Stomach (tissue), 4 donors: ENCODE data around the gene COL4A2.

ENCODE experiments used
- POLR2A ChIP-seq, 4 donors: fragments of 450-650 bp; IDR thresholded peaks; one replicate each; pipeline ENCODE4 v1.6.1; 2016; ENCODE audit warnings: antibody characterized with exemption in 4 of 4, control low read depth in 2 of 4, mild to moderate bottlenecking in 1 of 4, moderate library complexity in 1 of 4
- POLR2AphosphoS5 ChIP-seq, 3 donors: sonication (generic); formaldehyde crosslinking; IDR thresholded peaks; one replicate each; pipeline ENCODE4 v1.6.1; 2016; ENCODE audit warnings: antibody characterized with exemption in 3 of 3
- TF ChIP-seq, protein P1 (sequence below), 7 experiments: fragments of 450-650 bp in 4 of 7; fragments of 200-600 bp in 3 of 7; sonication (generic) in 3 of 7; IDR thresholded peaks; one replicate each; pipeline ENCODE4 v1.5.1; 2016 to 2019; ENCODE audit warnings: antibody characterized with exemption in 7 of 7, control low read depth in 2 of 7, mild to moderate bottlenecking in 1 of 7

DNA sequence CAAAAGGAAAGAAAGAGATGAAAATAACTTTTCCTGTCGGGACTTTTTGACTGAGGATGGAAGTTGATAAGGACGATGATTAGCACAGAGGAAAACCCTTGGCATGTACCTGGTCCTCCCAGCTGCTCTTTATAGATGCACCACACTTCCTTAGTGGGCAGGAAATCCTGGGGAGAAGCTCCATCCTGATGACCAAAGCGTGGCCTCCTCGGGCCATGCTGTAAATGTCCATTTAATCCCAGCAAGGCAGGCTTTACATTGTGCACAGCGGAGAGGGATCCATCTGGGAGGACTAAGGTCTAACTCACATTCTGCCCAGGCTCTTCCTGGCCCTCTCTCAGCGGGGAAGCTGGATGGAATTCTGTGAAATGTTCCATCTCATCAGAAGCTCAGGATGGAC, 113.5 kb downstream of the COL4A2 start:
- TF ChIP-seq, protein P1, sequence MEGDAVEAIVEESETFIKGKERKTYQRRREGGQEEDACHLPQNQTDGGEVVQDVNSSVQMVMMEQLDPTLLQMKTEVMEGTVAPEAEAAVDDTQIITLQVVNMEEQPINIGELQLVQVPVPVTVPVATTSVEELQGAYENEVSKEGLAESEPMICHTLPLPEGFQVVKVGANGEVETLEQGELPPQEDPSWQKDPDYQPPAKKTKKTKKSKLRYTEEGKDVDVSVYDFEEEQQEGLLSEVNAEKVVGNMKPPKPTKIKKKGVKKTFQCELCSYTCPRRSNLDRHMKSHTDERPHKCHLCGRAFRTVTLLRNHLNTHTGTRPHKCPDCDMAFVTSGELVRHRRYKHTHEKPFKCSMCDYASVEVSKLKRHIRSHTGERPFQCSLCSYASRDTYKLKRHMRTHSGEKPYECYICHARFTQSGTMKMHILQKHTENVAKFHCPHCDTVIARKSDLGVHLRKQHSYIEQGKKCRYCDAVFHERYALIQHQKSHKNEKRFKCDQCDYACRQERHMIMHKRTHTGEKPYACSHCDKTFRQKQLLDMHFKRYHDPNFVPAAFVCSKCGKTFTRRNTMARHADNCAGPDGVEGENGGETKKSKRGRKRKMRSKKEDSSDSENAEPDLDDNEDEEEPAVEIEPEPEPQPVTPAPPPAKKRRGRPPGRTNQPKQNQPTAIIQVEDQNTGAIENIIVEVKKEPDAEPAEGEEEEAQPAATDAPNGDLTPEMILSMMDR (IDR thresholded peaks at IDR 0.05): no peak
- TF ChIP-seq POLR2A (IDR thresholded peaks at IDR 0.05) (no peak), POLR2AphosphoS5 (IDR thresholded peaks at IDR 0.05) (no peak)
